ENCODE results near the gene CDH13. TPM values are rescaled to one million over a fixed set of nuclear protein-coding genes. Genes with fewer than 3 reads are reported as not detected.

CDH13 gene
- total and polyA plus RNA-seq, 2 of the 8 experiments (the other 6 are each of a cell fraction or from before 2014, with no cell fraction given): 2.3 to 2.4 TPM

DNA sequence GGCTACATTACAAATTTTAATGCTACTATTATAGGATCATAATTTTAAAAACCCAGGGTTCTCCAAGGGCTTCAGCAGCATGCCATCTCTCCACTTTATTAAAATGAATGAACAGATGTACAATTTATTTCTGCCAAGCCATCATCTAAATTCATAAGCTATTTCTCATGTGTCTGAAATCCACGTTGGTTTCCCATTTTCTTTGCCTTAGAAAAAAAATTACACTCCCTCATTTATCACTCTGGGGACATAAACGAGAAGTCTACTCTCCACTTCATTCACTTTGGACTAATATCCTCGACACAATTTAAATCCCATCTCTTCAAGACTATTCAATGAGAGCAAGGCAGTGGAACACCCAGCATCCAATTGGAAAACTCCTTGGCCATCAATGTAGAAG lies 1002.7 kb downstream of the CDH13 start:
- ChIA-PET CTCF (ENCODE audit: partially characterized antibody) (interaction anchor here (0.7 to 0.9 kb wide), 2 partner anchors 22 to 134 kb away, joined by 3 read pairs; no protein-coding TSS in a partner anchor), POLR2A (ENCODE audit: partially characterized antibody) (no interaction called here)
- no peak for TF ChIP-seq GTF2F1 (IDR thresholded peaks at IDR 0.05; ENCODE audit: borderline replicate concordance, low read depth, low read length)
- Histone ChIP-seq H3K27me3 (replicated peaks in 1 of 4; ENCODE audit: control insufficient read depth in 3 of 4, extremely low read depth in 1 of 4, insufficient read depth in 3 of 4, low read length in 3 of 4) (no peaks in the 10 kb centered on the region), H3K56ac (replicated peaks; ENCODE audit: insufficient read length, low read depth, low read length) (no peak overlapping the region), H3K79me2 (ENCODE audit: control insufficient read depth in 1 of 2, insufficient read depth in 2 of 2, low read length in 2 of 2) (no peaks in the 10 kb centered on the region), H2BK120ac (replicated peaks; ENCODE audit: low read depth, low read length) (no peak overlapping the region), H2BK15ac (ENCODE audit: low read length) (no peak overlapping the region), H3K23me2 (ENCODE audit: low read depth, low read length) (no peaks in the 10 kb centered on the region), H3K9me3 (ENCODE audit: insufficient read depth in 2 of 2, low read depth in 1 of 2, low read length in 1 of 2) (no peaks in the 10 kb centered on the region), H3K36me3 (ENCODE audit: control insufficient read depth in 2 of 4, insufficient read depth in 4 of 4, low read length in 3 of 4) (no peaks in the 10 kb centered on the region), H3K18ac (ENCODE audit: extremely low read depth, low read length) (no peak overlapping the region), H4K8ac (ENCODE audit: extremely low read depth, insufficient read depth, low read length) (no peak overlapping the region), H2AK5ac (ENCODE audit: low read depth, low read length) (peak overlapping the region; percentile 41; the same call in 1 of the 2 replicates), H3K4me1 (replicated peaks in 1 of 4; ENCODE audit: control insufficient read depth in 3 of 4, insufficient read depth in 4 of 4, low read length in 3 of 4) (peaks cover 3 to 9% (median 5%) of the 10 kb centered on the region in 4 experiments; a peak in 6 of 7 replicates), H4K5ac (ENCODE audit: insufficient read length, low read depth, low read length) (no peak overlapping the region), H3K14ac (ENCODE audit: insufficient read length) (no peak overlapping the region), H4K91ac (replicated peaks; ENCODE audit: insufficient read length, low read length) (no peak overlapping the region), H2AFZ (ENCODE audit: low read length) (no peak overlapping the region), H3K9ac (replicated peaks in 1 of 4; ENCODE audit: extremely low read depth in 1 of 4, low read depth in 3 of 4, low read length in 3 of 4) (no peak overlapping the region), H3K4me2 (ENCODE audit: insufficient read depth in 1 of 2, low read depth in 2 of 2, low read length in 2 of 2) (no peak overlapping the region), H2BK5ac (ENCODE audit: low read depth, low read length) (no peak overlapping the region), H2BK12ac (ENCODE audit: low read depth, low read length) (no peak overlapping the region), H3K4me3 (ENCODE audit: extremely low read depth in 1 of 4, insufficient read depth in 2 of 4, low read depth in 3 of 4, low read length in 4 of 4) (no peak overlapping the region), H2BK20ac (ENCODE audit: low read length) (no peak overlapping the region), H3K27ac (ENCODE audit: low read depth, low read length) (no peak overlapping the region), H3K23ac (ENCODE audit: insufficient read length) (no peak overlapping the region), H3K79me1 (ENCODE audit: low read depth, low read length) (no peaks in the 10 kb centered on the region), H3K4ac (replicated peaks; ENCODE audit: insufficient read length, low read depth, low read length) (no peak overlapping the region), H4K20me1 (replicated peaks in 1 of 2; ENCODE audit: control insufficient read depth in 1 of 2, insufficient read depth in 2 of 2, low read length in 2 of 2) (no peaks in the 10 kb centered on the region)
- WGBS, 2 experiments (ENCODE audit: extremely low coverage in 1 of 2, insufficient coverage in 1 of 2, insufficient read length in 1 of 2, insufficient replicate concordance in 2 of 2, low coverage in 1 of 2, low lambda C conversion rate in 2 of 2, missing lambda C conversion rate in 1 of 2): 85% methylated on average over 3 of the region's 3 CpGs; no CpG with 5 or more reads in 1 of the 2 experiments
- no peak for FAIRE-seq
- DNase-seq (ENCODE audit: low read depth in 1 of 2, low spot score in 2 of 2): no peak
